Pulmonary artery endothelial cell (primary cell): ENCODE data around the gene ARRDC1. TPM values are rescaled to one million over a fixed set of nuclear protein-coding genes. Genes with fewer than 3 reads are reported as not detected.
"Not testable (repeated sequence)": the region's sequence is repeated elsewhere in the genome, so short reads cannot be mapped to it uniquely, and the experiment has no call there.

ENCODE experiments used
- DNase-seq: peaks from one replicate; pipeline ENCODE4 v3.0.0-alpha.2; 2011; ENCODE audit warnings: low read depth, low spot score
- total RNA-seq: library from RNA; depleted of rRNA; stranded (reverse); fragments of >200 nt; gene quantifications from 2 replicates; pipeline ENCODE4 v1.2.3, GENCODE V29; 2014

ARRDC1 gene
- total RNA-seq, 1 donor from 2014 or later = 22.1 TPM

- DNase-seq = no peak
Observed at GRCh38 chr9:137583957-137584356, 21.5 kb upstream of the ARRDC1 start.

DNA sequence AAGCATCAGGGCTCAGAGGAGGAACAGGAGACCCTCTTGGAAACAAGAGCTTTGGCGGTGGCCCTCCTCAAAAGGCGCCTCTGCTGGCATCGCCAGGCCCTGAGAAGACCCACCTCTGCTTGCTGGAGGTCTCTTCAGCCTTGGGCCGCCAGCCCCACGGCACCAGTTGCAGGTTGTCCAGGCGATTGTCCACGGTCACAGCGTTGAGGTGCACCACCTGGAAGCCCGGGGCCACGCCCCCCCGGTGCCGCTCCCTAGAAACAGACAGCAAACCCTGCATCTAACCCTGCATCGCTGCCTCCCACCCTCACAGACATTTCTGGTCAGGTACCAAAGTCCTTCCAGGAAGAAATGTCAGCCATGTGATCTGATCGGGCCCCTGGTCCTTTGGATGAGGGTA, 18.6 kb upstream of the ARRDC1 start:
- DNase-seq = no peak

DNA sequence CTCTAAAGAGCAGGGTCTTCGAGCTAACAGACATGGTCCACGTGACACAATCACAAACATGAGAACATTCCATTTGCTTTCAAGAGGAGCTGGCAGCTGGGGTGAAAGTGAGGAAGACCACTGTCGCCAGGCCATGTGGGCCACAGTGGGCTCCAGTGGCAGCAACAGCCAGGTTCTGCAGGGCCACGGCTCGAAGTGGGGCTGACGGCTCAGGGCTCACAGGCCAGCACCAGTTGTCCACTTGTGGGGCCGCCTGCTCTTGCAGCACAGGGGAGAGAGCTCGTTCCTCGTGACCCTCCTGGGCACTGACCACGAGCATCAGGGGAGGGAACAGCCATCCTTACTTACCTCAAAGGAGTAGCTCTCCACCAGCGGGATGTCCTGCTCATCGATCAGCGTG, 17.2 kb upstream of the ARRDC1 start:
- DNase-seq = no peak

- no peak for DNase-seq
Observed at GRCh38 chr9:137588891-137589290, 16.6 kb upstream of the ARRDC1 start.

DNA sequence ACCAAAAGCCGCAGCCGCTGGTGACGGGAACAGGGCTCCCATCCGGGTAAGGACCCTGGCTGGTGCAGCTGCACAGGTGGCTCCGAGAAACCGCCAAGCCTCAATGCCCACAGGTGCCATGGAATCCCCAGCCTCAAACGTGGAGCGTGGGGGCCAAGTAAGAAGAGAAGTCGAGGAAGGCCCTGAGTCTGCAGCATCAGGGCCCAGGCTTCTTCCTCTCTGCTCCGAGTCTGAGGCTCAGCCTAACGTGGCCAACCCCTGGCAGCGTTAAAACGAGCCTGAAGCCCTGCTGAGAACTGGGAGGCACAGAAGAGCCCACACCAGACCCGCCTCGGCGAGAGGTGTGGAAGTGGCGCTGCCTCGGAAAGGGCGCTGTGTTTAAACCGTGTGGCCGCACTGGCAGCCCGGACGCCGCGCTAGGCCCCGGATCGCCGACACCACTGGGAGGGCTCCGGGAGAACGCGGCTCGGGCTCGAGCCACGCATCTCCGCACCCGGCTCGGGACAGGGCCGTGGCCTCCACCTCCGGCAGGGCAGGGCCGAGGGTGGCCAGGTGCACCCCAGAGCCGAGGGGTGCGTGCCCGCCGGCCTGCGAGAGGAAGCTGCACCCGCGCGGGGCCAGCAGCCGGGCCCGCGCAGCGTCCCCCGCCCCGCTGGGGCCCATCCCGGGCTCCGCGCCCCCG, 15.9 kb upstream of the ARRDC1 start:
- DNase-seq = no peak

- no peak for DNase-seq
Observed at GRCh38 chr9:137590123-137590468, 15.4 kb upstream of the ARRDC1 start.

DNA sequence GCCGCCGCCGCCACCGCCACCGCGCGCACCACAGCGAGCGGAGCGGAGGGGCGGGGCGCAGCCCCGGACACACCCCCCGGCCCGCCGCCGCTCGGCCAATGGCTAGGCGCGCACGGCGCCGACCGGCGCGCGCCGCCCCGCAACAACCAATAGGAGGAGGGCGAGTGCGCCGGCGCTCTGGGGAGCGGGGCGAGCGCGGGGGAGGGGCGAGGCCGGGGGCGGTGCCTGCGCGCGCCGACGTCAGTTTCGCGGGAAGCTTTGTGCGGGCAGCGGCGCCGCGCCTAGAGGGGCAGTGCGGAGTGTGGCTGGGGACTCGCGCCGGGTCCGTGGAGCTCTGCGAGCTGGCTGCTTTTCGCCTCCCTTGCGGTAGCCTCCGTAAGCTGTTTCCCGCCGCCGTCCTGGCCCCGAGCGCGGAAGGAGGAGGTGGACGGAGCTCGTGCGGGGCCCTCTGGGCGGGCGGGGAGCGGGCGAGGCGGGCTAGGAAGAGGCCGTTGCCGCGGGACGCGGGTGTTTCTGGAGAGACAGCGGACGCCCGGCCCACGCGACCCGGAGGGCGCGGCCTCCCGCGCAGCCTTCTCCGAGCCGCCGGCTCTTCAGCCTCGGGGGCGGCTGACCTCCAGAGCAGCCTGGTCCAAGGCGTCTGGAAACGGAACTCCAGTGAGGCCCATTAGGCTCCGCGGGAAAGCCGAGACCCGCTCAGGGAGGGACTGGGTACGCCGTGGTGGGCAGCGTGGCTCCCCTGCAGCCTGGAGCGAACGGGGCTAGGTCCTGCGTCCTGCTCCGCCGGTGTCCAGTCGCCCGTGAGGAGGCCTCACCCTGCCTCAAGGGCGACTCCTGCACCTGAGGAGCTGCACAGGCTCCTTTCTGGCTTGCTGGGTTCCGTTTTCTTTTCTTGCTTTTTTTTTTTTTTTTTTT, 14.8 kb upstream of the ARRDC1 start, which contains the start of gene ZMYND19:
Gene ZMYND19 (minus strand): TSS at position 44 of the 915 bp plus-strand sequence. CDS start 249 bp downstream, outside the sequence.
- DNase-seq = peak; percentile 50

GRCh38 chr9:137592767-137593166, 12.7 kb upstream of the ARRDC1 start:
- no peak for DNase-seq

- DNase-seq = no peak
Observed at GRCh38 chr9:137593176-137593575, 12.3 kb upstream of the ARRDC1 start.

DNA sequence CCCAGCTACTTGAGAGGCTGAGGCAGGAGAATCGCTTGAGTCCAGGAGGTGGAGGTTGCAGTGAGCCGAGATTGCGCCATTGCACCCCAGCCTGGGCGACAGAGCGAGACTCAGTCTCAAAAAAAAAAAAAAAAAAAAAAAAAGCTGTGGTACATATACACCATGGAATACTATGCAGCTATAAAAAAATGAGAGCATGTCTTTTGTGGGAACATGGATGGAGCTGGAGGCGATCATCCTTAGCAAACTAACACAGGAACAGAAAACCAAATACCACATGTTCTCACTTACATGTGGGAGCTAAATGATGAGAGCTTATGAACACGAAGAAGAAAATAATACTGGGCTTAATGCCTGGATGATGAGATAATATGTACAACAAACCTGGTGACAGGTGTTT, 8.9 kb upstream of the ARRDC1 start:
- DNase-seq = not testable (repeated sequence)

DNA sequence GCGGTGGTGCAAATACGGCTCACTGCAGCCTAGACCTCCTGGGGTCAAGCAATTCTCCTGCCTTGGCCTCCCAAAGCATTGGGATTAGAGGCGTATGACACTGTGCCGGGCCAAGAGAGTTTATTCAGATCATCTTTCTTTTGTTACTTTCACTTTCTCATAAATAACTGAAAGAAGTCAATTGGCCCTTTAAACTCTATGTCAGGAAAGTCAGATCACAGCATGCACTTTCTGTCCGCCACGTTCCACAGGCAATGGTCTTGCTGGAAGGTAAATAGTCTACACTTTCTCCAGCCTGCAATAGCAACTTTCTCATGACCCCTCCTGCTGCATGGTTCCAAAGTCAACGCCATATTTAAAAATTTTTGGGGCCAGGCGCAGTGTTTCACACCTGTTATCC, 6.5 kb upstream of the ARRDC1 start:
- no peak for DNase-seq

DNA sequence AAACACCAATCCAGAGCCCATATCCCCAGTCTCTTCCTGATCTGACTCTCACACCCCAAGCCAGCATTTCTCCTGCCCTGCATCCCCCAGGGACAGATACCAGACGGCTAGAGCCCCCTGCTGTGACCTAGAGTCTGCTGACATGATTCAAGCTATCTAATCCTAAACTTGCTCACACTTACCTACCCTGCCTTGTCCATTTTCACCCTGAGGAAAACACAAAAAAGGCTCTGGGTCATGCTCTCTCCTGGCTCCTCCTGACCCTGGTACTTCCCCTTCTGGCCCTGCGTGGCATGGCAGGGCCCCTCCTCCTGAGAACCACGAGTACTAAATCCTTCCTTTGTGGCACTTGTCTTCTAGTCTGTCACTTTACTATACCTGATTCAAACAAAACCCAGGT, 2.8 kb upstream of the ARRDC1 start:
- no peak for DNase-seq

DNA sequence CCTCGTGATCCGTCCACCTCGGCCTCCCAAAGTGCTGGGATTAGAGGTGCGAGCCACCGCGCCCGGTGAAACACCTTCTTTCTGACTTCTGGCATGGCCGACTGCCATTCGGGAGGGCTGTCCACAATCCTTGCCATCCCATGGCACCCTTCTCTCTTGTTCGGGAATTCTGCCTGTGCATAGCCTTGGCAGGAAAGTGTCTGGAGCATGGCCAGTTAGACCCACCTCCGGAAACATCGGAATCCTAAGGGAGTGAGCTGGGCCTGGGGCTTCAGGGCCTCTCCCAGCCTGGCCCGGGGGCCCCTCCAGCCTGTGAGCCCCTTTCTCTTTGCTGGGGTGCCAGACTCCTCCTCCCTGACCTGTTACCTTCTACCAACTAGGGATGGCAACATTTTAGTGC, 1.6 kb upstream of the ARRDC1 start:
- no peak for DNase-seq

- DNase-seq = no peak
Observed at GRCh38 chr9:137604345-137605086, 970 bp upstream of the ARRDC1 start.

GRCh38 chr9:137606005-137606621, 627 bp downstream of the ARRDC1 start:
- DNase-seq = no peak

- DNase-seq = no peak
Observed at GRCh38 chr9:137606734-137607138, 1.2 kb downstream of the ARRDC1 start.

- no peak for DNase-seq
Observed at GRCh38 chr9:137607141-137607857, 1.8 kb downstream of the ARRDC1 start.

- DNase-seq = no peak
Observed at GRCh38 chr9:137610944-137611343, 5.5 kb downstream of the ARRDC1 start.

- no peak for DNase-seq
Observed at GRCh38 chr9:137611623-137612609, 6.4 kb downstream of the ARRDC1 start.

DNA sequence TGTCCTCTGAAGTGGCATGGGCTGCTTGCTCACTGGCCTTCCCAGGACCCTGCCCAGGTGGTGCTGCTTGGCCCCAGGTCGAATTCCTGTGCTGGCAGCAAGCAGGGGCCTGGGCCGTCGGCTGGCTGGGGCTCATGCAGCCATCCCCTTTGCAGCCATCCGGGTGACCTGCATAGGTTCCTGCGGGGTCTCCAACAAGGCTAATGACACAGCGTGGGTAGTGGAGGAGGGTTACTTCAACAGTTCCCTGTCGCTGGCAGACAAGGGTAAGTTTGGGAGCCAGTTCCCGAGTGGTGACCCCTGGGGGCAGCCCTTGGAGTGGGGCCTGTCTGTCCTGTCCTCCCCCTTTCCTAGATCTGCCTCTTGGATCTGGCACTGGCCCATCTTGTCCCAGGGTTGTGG, 7.3 kb downstream of the ARRDC1 start:
- no peak for DNase-seq
